ENCODE measurements around the gene TBC1D12. TPM values are rescaled to one million over a fixed set of nuclear protein-coding genes. Genes with fewer than 3 reads are reported as not detected.

The TBC1D12 gene
- total RNA-seq, 3 donors from 2014 or later (not counting 1 experiment from before 2014, with no cell fraction given), result 1.2 to 4.8 (median 1.8) TPM

GRCh38 chr10:94403380-94404213 is 1.3 kb downstream of the TBC1D12 start:
- Mint-ChIP-seq H3K4me1 (peaks cover 7% of the 10 kb centered on the region in 2 donors), H3K9me3 (peaks cover 0 to 2% of the 10 kb centered on the region in 2 donors), H3K27me3 (ENCODE audit: low read depth in 2 of 2) (peaks cover 30 to 44% of the 10 kb centered on the region in 2 donors), H3K36me3 (no peaks in the 10 kb centered on the region), H3K4me3 (peak overlapping the region; percentile 84), H3K27ac (no peak overlapping the region)
- Histone ChIP-seq H3K4me1 (ENCODE audit: control insufficient read depth, insufficient read depth, low read length) (peaks cover 15% of the 10 kb centered on the region), H3K36me3 (ENCODE audit: control insufficient read depth, insufficient read depth, low read length) (no peaks in the 10 kb centered on the region), H3K27ac (ENCODE audit: low read length) (peak overlapping the region; percentile 67), H3K4me3 (ENCODE audit: low read length) (peak overlapping the region; percentile 67), H3K9me3 (ENCODE audit: control insufficient read depth, insufficient read depth, low read length) (no peaks in the 10 kb centered on the region), H3K27me3 (ENCODE audit: control insufficient read depth, insufficient read depth, low read length) (peaks cover 6% of the 10 kb centered on the region)
- ATAC-seq (peak; percentile 55 to 69 (median 65)), DNase-seq (peak in 1 of 2 donors; percentile 30)
- WGBS (ENCODE audit: insufficient coverage), result under 1% methylated on average over 50 of the region's 51 CpGs
- intact Hi-C loops (cut with micrococcal nuclease), result no loop called here
- no peak for TF ChIP-seq CTCF (IDR thresholded peaks at IDR 0.05)

- Mint-ChIP-seq H3K36me3 (no peaks in the 10 kb centered on the region), H3K9me3 (peaks cover 0 to 2% of the 10 kb centered on the region in 2 donors), H3K27me3 (ENCODE audit: low read depth in 2 of 2) (peaks cover 28 to 48% of the 10 kb centered on the region in 2 donors), H3K4me3 (no peak overlapping the region), H3K4me1 (peaks cover 7% of the 10 kb centered on the region in 2 donors), H3K27ac (no peak overlapping the region)
- intact Hi-C loops (cut with micrococcal nuclease), result no loop called here
- Histone ChIP-seq H3K9me3 (ENCODE audit: control insufficient read depth, insufficient read depth, low read length) (no peaks in the 10 kb centered on the region), H3K4me1 (ENCODE audit: control insufficient read depth, insufficient read depth, low read length) (peaks cover 15% of the 10 kb centered on the region), H3K27me3 (ENCODE audit: control insufficient read depth, insufficient read depth, low read length) (peaks cover 6% of the 10 kb centered on the region), H3K36me3 (ENCODE audit: control insufficient read depth, insufficient read depth, low read length) (no peaks in the 10 kb centered on the region), H3K4me3 (ENCODE audit: low read length) (no peak overlapping the region), H3K27ac (ENCODE audit: low read length) (no peak overlapping the region)
- ATAC-seq (no peak), DNase-seq (no peak)
- TF ChIP-seq CTCF (IDR thresholded peaks at IDR 0.05), result no peak
Observed at GRCh38 chr10:94405406-94405805, 3.1 kb downstream of the TBC1D12 start.

GRCh38 chr10:94407668-94408067 is 5.3 kb downstream of the TBC1D12 start:
- Histone ChIP-seq H3K4me3 (ENCODE audit: low read length) (no peak overlapping the region), H3K9me3 (ENCODE audit: control insufficient read depth, insufficient read depth, low read length) (no peaks in the 10 kb centered on the region), H3K27me3 (ENCODE audit: control insufficient read depth, insufficient read depth, low read length) (no peaks in the 10 kb centered on the region), H3K27ac (ENCODE audit: low read length) (no peak overlapping the region), H3K36me3 (ENCODE audit: control insufficient read depth, insufficient read depth, low read length) (no peaks in the 10 kb centered on the region), H3K4me1 (ENCODE audit: control insufficient read depth, insufficient read depth, low read length) (peaks cover 7% of the 10 kb centered on the region)
- Mint-ChIP-seq H3K4me1 (peaks cover 7% of the 10 kb centered on the region in 2 donors), H3K4me3 (no peak overlapping the region), H3K9me3 (no peaks in the 10 kb centered on the region), H3K27ac (no peak overlapping the region), H3K36me3 (no peaks in the 10 kb centered on the region), H3K27me3 (ENCODE audit: low read depth in 2 of 2) (peaks cover 15 to 39% of the 10 kb centered on the region in 2 donors)
- no peak for TF ChIP-seq CTCF (IDR thresholded peaks at IDR 0.05)
- intact Hi-C loops (cut with micrococcal nuclease), result no loop called here
- DNase-seq (no peak), ATAC-seq (no peak)
- WGBS (ENCODE audit: insufficient coverage), result 73% methylated on average over 3 of the region's 3 CpGs

Data from natural killer cell (primary cell).